Erythroblast (primary cell): Measurements from ENCODE around the gene CDC6.

Source experiments
- GATA1 ChIP-seq: IDR thresholded peaks from 2 replicates; pipeline ENCODE4 v1.6.1; 2011; ENCODE audit warnings: low read depth, mild to moderate bottlenecking, control low read depth, low read length, moderate library complexity
- POLR2A ChIP-seq: IDR thresholded peaks from 2 replicates; pipeline ENCODE4 v1.6.1; 2011; ENCODE audit warnings: mild to moderate bottlenecking, low read length

DNA sequence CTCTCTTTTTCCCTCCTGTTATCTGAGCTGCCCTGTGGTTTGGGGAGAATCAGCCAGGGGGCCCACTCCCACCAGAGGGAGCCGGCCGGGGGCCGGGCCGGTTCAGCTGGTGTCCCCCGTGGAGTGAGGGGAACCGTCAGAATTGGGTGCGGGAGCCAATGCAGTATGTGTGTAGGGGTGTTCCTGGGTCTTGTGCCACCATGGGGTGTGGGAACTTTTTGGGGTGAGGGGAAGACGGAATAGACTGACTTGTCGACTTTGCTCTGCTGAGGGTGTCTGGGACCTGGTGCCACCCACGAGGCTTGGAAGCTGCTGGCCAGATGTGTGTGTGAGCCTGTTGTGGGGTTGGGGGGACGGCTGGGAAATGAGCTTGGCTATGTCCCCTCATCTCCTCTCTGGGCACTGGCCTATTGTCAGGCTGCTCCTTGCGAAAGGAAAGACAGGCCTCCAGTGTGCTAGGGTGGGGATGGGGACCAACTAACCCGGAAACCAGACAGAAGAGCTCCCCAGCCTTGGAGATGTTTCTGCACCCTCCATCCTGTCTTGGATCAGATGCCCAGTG, 31.2 kb downstream of the CDC6 start:
- TF ChIP-seq GATA1: no peak
- no peak for TF ChIP-seq POLR2A
